ENCODE data around the gene SRSF8. TPM values are rescaled to one million over a fixed set of nuclear protein-coding genes. Genes with fewer than 3 reads are reported as not detected.

SRSF8 gene
- total RNA-seq, 1 donor from 2014 or later: 35.1 TPM

GRCh38 chr11:95095858-95096587 is 29.3 kb downstream of the SRSF8 start:
- DNase-seq (ENCODE audit: extremely low spot score in 2 of 2): no peak
- no peaks in the 10 kb centered on the region for H3K27me3 ChIP-seq
- intact Hi-C loops (cut with DNase I): loop anchor here (10.0 kb wide), 1 partner anchor 49 kb away; no protein-coding TSS in a partner anchor
- TF ChIP-seq CTCF (IDR thresholded peaks at IDR 0.05) (no peak), POLR2AphosphoS5 (IDR thresholded peaks at IDR 0.05; ENCODE audit: insufficient read depth in 1 of 2, low read depth in 1 of 2) (no peak), POLR2A (IDR thresholded peaks at IDR 0.05) (no peak)
- H3K27ac ChIP-seq: no peak overlapping the region
- H3K9me3 ChIP-seq: no peaks in the 10 kb centered on the region
- no peaks in the 10 kb centered on the region for H3K36me3 ChIP-seq
- no peak overlapping the region for H3K4me3 ChIP-seq
- peaks cover 65% of the 10 kb centered on the region for H3K4me1 ChIP-seq

- no peaks in the 10 kb centered on the region for H3K9me3 ChIP-seq
- no peaks in the 10 kb centered on the region for H3K36me3 ChIP-seq
- peaks cover 58% of the 10 kb centered on the region for H3K4me1 ChIP-seq
- TF ChIP-seq CTCF (IDR thresholded peaks at IDR 0.05): no peak
- TF ChIP-seq POLR2A (IDR thresholded peaks at IDR 0.05): no peak
- TF ChIP-seq POLR2AphosphoS5 (IDR thresholded peaks at IDR 0.05; ENCODE audit: insufficient read depth in 1 of 2, low read depth in 1 of 2): no peak
- no peaks in the 10 kb centered on the region for H3K27me3 ChIP-seq
- no peak overlapping the region for H3K4me3 ChIP-seq
- intact Hi-C loops (cut with DNase I): loop anchor here (10.0 kb wide), 1 partner anchor 48 kb away; no protein-coding TSS in a partner anchor
- DNase-seq (ENCODE audit: extremely low spot score in 2 of 2): peak in 1 of 2 donors; percentile 8
- H3K27ac ChIP-seq: no peak overlapping the region
Observed at GRCh38 chr11:95097209-95097608, 30.5 kb downstream of the SRSF8 start.

DNA sequence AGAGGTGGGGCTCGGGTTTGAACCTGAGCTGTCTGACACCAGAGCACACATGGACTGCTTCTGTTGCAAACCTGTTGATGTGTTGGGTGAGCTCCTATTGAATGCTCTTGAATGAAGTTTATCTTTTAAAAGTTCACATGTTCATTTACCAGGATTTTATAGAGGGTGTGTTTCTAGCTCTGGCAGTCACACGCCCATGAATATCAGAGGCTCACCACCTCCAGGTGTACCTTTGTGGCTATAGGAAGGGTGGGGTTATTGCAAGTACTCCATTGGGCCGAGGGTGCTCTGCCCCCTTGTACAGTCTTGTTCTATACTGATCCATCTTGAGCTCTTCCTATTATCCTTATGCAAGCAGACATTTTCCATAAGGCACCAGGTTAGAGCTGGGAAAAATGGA is 32.1 kb downstream of the SRSF8 start:
- TF ChIP-seq POLR2A (IDR thresholded peaks at IDR 0.05): no peak
- no peak for TF ChIP-seq CTCF (IDR thresholded peaks at IDR 0.05)
- TF ChIP-seq POLR2AphosphoS5 (IDR thresholded peaks at IDR 0.05; ENCODE audit: insufficient read depth in 1 of 2, low read depth in 1 of 2): no peak
- Histone ChIP-seq H3K4me3 (no peak overlapping the region), H3K27ac (no peak overlapping the region), H3K4me1 (peaks cover 42% of the 10 kb centered on the region), H3K9me3 (no peaks in the 10 kb centered on the region), H3K27me3 (no peaks in the 10 kb centered on the region), H3K36me3 (no peaks in the 10 kb centered on the region)
- no peak for DNase-seq (ENCODE audit: extremely low spot score in 2 of 2)
- intact Hi-C loops (cut with DNase I): loop anchor here (10.0 kb wide), 1 partner anchor 46 kb away; no protein-coding TSS in a partner anchor

GRCh38 chr11:95100191-95100648 is 33.5 kb downstream of the SRSF8 start:
- no peak overlapping the region for H3K27ac ChIP-seq
- DNase-seq (ENCODE audit: extremely low spot score in 2 of 2): no peak
- no peaks in the 10 kb centered on the region for H3K36me3 ChIP-seq
- H3K9me3 ChIP-seq: no peaks in the 10 kb centered on the region
- H3K4me3 ChIP-seq: no peak overlapping the region
- TF ChIP-seq POLR2AphosphoS5 (IDR thresholded peaks at IDR 0.05; ENCODE audit: insufficient read depth in 1 of 2, low read depth in 1 of 2) (no peak), CTCF (IDR thresholded peaks at IDR 0.05) (no peak), POLR2A (IDR thresholded peaks at IDR 0.05) (no peak)
- no peaks in the 10 kb centered on the region for H3K27me3 ChIP-seq
- intact Hi-C loops (cut with DNase I): no loop called here
- peaks cover 42% of the 10 kb centered on the region for H3K4me1 ChIP-seq

All from vagina (tissue), 2 donors.